HG03064 (cell line): ENCODE data around the gene CCDC85A.

Source experiments
- ATAC-seq: cut with Tn5 transposase; IDR thresholded peaks from one replicate; pipeline ENCODE4 v1.9.1; 2021; ENCODE audit warnings: low read depth; ENCODE audit not compliant: unreplicated experiment

CCDC85A gene

DNA sequence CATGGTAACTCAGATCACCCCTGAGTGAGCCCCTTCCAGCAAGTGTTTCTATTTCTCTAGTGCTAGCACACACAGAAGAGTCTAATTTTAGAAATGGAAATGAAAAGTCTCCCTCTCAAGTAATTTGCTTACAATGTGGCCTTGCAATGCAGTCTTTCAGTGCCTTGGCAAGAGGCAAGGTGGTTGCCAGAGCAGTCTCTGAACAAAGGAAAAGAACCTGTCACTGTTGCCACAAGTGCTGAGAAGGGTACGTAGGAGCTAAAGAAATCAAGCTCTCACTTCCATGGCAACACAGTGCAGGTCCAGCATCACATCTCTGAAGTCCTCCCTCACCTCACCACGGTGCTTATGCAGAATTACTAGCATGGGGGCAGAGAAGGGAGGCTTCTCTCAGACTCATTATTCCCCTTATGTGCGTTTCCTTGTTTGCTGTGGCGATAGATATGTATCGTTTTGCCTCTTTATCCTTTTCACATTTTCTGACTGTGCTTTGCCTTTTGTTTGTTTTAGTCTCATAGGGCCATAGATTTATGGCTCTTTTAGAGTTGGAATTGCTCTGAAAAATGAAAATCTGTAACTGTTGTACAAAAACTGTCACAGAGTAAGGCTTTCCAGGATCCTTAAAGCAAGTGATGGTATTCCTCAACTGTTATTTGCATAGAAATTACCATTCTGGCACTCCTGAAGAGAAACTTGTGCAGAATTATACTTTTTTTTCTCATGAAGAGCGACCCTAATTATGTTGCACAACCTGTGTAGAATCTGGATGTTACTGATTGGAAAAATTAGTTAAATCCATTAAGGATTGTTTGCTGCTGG lies 164.8 kb downstream of the CCDC85A start:
- no peak for ATAC-seq

- no peak for ATAC-seq
Measured at GRCh38 chr2:56357655-56358295, 174.0 kb downstream of the CCDC85A start.

DNA sequence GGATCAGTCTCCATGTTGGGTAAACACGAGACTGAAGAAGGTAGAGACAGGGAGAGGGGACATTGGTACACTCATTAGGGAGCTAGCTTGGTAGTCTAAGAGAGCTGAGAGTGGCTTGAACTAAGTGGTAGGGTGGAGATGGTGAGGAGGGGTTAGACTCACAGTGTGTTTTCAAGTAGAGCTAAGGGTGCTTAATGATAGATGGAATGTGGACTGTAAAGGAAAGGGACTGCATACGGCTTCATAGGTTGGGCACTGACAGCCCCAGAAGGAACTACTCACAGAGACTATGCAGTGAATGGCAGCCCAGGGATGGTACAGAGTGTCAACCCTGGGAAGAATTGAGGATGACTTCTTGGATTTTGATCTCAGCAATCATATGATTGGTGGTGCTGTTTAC lies 178.1 kb downstream of the CCDC85A start:
- ATAC-seq = no peak

GRCh38 chr2:56364902-56365301 lies 181.1 kb downstream of the CCDC85A start:
- ATAC-seq = no peak

GRCh38 chr2:56369316-56369715 lies 185.5 kb downstream of the CCDC85A start:
- no peak for ATAC-seq

DNA sequence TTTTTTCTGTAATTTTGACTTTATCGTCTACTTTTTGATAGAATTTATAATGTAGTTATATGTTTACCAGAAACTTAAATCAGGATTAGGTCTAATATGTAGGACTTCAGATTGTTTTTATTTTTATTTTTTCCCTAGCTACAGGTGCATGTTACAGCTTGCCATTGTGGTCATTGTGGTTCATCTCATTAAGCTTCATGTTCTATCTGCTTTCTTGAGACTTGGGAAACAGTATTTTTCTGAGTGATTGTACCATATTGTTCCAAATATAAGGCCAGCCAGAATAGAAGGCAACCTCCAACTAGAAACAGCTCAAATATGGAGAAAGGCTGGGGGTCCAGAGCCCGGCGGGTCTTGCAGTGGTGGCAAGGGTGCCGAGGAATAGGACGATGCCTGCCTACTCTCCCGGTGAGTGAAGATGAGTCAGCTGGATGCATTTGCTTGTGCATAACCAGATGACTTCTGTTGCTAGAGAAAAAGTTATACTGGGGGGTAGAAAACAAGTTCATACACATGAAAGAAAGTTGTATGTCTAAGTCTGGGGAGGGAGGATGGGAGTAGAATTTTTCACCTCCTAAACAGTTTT lies 188.4 kb downstream of the CCDC85A start:
- ATAC-seq = no peak

DNA sequence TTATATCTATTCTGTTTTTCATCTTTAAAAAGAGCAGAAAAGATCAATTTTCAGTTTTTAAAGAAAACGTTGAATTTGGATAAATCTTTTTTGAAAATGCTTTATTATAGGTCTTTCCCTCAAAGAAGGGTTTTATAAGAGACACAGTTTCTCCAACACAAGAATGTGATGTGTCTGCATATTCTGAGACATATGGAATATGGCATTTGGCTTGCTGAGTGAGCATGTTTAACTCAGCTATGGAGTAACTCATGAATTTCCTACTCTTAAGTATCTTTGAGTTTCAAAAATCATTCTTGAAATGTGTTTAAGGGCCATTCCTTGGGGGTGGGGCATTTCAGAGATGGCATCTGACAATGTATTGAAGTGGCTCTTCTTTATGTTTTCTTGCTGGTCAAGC lies 191.5 kb downstream of the CCDC85A start:
- no peak for ATAC-seq

- ATAC-seq = no peak
Measured at GRCh38 chr2:56376699-56377665, 193.2 kb downstream of the CCDC85A start.

DNA sequence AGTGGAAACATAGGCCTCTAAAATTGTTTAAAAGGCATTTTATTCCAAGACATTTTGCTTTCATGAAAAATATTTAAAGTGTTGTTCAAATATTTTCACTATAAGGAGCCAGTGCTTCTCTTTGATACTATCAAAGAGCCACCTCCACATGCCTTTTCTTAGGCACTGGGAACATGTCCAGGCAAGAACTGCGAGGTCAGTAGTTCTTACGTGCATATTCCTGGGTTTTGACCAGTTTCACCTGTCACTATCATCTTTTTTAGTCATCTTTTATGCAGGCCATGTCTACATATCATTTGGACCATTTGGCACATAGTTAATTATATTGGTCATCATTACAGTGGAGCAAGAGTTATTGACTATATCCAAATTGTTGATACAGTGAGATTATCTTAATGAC lies 195.3 kb downstream of the CCDC85A start:
- ATAC-seq = no peak

GRCh38 chr2:56380861-56381260 lies 197.1 kb downstream of the CCDC85A start:
- no peak for ATAC-seq

- no peak for ATAC-seq
Measured at GRCh38 chr2:56382466-56382865, 198.7 kb downstream of the CCDC85A start.

GRCh38 chr2:56386657-56387056 lies 202.9 kb downstream of the CCDC85A start:
- ATAC-seq = no peak

- ATAC-seq = no peak
Measured at GRCh38 chr2:56390644-56391043, 206.9 kb downstream of the CCDC85A start.

DNA sequence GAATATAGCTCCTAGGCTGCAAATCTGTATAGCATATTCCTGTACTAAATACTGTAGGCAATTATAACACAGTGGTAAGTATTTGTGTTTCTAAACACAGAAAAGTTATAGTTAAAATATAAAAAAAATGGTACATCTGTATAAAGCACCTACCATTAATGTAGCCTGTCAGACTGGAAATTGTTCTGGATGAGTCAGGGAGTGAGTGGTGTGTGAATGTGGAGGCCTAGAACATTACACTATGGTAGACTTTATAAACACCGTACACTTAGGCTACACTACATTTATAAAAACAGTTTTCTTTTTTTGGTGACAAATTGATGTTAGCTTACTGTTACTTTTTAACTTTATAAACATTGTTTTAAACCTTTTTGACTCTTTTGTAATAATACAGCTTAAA lies 226.3 kb downstream of the CCDC85A start:
- no peak for ATAC-seq

DNA sequence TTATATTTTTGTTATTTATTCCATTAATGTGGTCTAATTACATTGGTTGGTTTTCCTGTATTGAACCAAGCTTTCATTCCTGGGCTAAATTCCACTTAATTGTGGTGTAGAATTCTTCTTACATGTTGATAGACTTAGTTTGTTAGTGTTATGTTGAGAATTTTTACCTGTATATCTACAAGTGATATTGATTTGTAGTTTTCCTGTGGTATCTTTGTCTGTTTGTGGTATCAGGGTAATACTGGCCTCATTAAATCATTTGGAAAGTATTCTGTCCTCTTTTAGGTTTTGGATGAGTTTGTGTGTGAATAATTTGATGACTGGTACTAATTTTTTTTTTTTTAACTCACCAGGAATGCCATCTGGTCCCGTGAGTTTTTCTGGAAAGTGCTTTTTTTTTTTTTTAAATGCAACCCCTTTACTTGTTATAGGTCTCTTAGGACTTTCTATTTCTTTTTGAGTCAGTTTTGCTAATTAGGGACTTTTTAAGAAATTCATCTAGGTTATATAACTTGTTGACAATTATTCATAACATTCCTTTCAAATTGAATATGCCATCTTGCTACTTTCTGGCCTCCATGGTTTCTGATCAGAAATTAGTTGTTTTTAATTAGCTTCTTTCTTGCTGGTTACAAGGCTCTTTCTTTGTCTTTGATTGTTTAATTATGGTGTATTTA lies 232.8 kb downstream of the CCDC85A start:
- ATAC-seq = no peak
